Glutamatergic neuron (in vitro differentiated cells): Measurements from ENCODE around the gene SHISAL2A. TPM values are rescaled to one million over a fixed set of nuclear protein-coding genes. Genes with fewer than 3 reads are reported as not detected.

Source experiments
- DNase-seq: peaks from one replicate; pipeline ENCODE4 v3.0.0; 2022
- H3K27ac Mint-ChIP-seq: one replicate; pipeline ENCODE4 v1.8.0; 2020; ENCODE audit warnings: mild to moderate bottlenecking, mixed read lengths, inconsistent platforms; ENCODE audit not compliant: unreplicated experiment
- H3K27me3 Mint-ChIP-seq: one replicate; pipeline ENCODE4 v1.8.0; 2020; ENCODE audit warnings: mild to moderate bottlenecking, moderate library complexity, mixed read lengths, inconsistent platforms; ENCODE audit not compliant: unreplicated experiment
- H3K36me3 Mint-ChIP-seq: one replicate; pipeline ENCODE4 v1.8.0; 2020; ENCODE audit warnings: mild to moderate bottlenecking, mixed read lengths, inconsistent platforms; ENCODE audit not compliant: unreplicated experiment
- H3K4me1 Mint-ChIP-seq: one replicate; pipeline ENCODE4 v1.8.0; 2020; ENCODE audit warnings: mild to moderate bottlenecking, low read depth, mixed read lengths, inconsistent platforms; ENCODE audit not compliant: unreplicated experiment
- H3K4me3 Mint-ChIP-seq: one replicate; pipeline ENCODE4 v1.8.0; 2020; ENCODE audit warnings: mild to moderate bottlenecking, mixed read lengths, inconsistent platforms; ENCODE audit not compliant: unreplicated experiment
- H3K9me3 Mint-ChIP-seq: one replicate; pipeline ENCODE4 v1.8.0; 2020; ENCODE audit warnings: mild to moderate bottlenecking, moderate library complexity, mixed read lengths, inconsistent platforms; ENCODE audit not compliant: unreplicated experiment
- CTCF ChIP-seq: fragments of 200-600 bp; sonication (generic); IDR thresholded peaks from one replicate; pipeline ENCODE4 v1.5.0; 2021; ENCODE audit not compliant: partially characterized antibody, unreplicated experiment
- total RNA-seq: library from RNA; stranded (reverse); fragmentation: NEBNext Ultra II Directional; extraction: Animal tissue kit (Norgen Biotek cat#: 25700); gene quantifications from one replicate; pipeline ENCODE4 v1.2.1, GENCODE V29; 2021; ENCODE audit not compliant: unreplicated experiment

The SHISAL2A gene
- total RNA-seq, 1 donor from 2014 or later: not detected

GRCh38 chr1:52667290-52667689, 34.3 kb downstream of the SHISAL2A start:
- no peak overlapping the region for H3K27ac Mint-ChIP-seq
- H3K9me3 Mint-ChIP-seq: peaks cover 5% of the 10 kb centered on the region
- no peaks in the 10 kb centered on the region for H3K36me3 Mint-ChIP-seq
- no peak overlapping the region for H3K4me3 Mint-ChIP-seq
- no peak for DNase-seq
- TF ChIP-seq CTCF: no peak
- peaks cover 11% of the 10 kb centered on the region for H3K27me3 Mint-ChIP-seq
- peaks cover 13% of the 10 kb centered on the region for H3K4me1 Mint-ChIP-seq

- H3K36me3 Mint-ChIP-seq: no peaks in the 10 kb centered on the region
- no peak overlapping the region for H3K27ac Mint-ChIP-seq
- H3K9me3 Mint-ChIP-seq: peaks cover 4% of the 10 kb centered on the region
- H3K4me1 Mint-ChIP-seq: peaks cover 13% of the 10 kb centered on the region
- TF ChIP-seq CTCF: no peak
- DNase-seq: no peak
- H3K27me3 Mint-ChIP-seq: peaks cover 7% of the 10 kb centered on the region
- no peak overlapping the region for H3K4me3 Mint-ChIP-seq
Measured at GRCh38 chr1:52667984-52668383, 35.0 kb downstream of the SHISAL2A start.

- Mint-ChIP-seq H3K4me3 (no peak overlapping the region), H3K4me1 (peaks cover 9% of the 10 kb centered on the region), H3K27ac (no peak overlapping the region), H3K36me3 (no peaks in the 10 kb centered on the region), H3K27me3 (peaks cover 3% of the 10 kb centered on the region), H3K9me3 (peaks cover 2% of the 10 kb centered on the region)
- no peak for TF ChIP-seq CTCF
- DNase-seq: no peak
Measured at GRCh38 chr1:52668711-52669110, 35.7 kb downstream of the SHISAL2A start.

- H3K4me1 Mint-ChIP-seq: peaks cover 8% of the 10 kb centered on the region
- no peaks in the 10 kb centered on the region for H3K36me3 Mint-ChIP-seq
- H3K4me3 Mint-ChIP-seq: no peak overlapping the region
- peaks cover 3% of the 10 kb centered on the region for H3K27me3 Mint-ChIP-seq
- H3K27ac Mint-ChIP-seq: no peak overlapping the region
- no peak for DNase-seq
- TF ChIP-seq CTCF: no peak
- peaks cover 2% of the 10 kb centered on the region for H3K9me3 Mint-ChIP-seq
Measured at GRCh38 chr1:52669696-52670095, 36.7 kb downstream of the SHISAL2A start.

GRCh38 chr1:52670604-52671003, 37.6 kb downstream of the SHISAL2A start:
- no peak for DNase-seq
- H3K9me3 Mint-ChIP-seq: peaks cover 2% of the 10 kb centered on the region
- peaks cover under 1% of the 10 kb centered on the region for H3K27me3 Mint-ChIP-seq
- no peak for TF ChIP-seq CTCF
- peaks cover 2% of the 10 kb centered on the region for H3K4me1 Mint-ChIP-seq
- no peak overlapping the region for H3K27ac Mint-ChIP-seq
- H3K4me3 Mint-ChIP-seq: no peak overlapping the region
- no peaks in the 10 kb centered on the region for H3K36me3 Mint-ChIP-seq
